ENCODE results near the gene RBBP8. TPM values are rescaled to one million over a fixed set of nuclear protein-coding genes. Genes with fewer than 3 reads are reported as not detected.

Gene RBBP8
- total and polyA plus RNA-seq, 4 donors: 24.9 to 64.3 (median 32.3) TPM

GRCh38 chr18:22971038-22971437 lies 37.9 kb downstream of the RBBP8 start:
- no peak overlapping the region for H3K9ac ChIP-seq (ENCODE audit: insufficient read depth in 1 of 2, low read length in 2 of 2)
- no peak overlapping the region for H3K27ac ChIP-seq (ENCODE audit: low read depth in 1 of 2, low read length in 1 of 2)
- ATAC-seq (ENCODE audit: insufficient read depth, low FRiP score) (no peak), DNase-seq (no peak)
- H3K9me3 ChIP-seq (ENCODE audit: control insufficient read depth in 4 of 4, insufficient read depth in 3 of 4, low read length in 3 of 4): no peaks in the 10 kb centered on the region
- no peak overlapping the region for H3K4me3 ChIP-seq
- H3K4me1 ChIP-seq (ENCODE audit: control insufficient read depth in 5 of 5, insufficient read depth in 5 of 5, low read length in 5 of 5): no peaks in the 10 kb centered on the region
- H3K27me3 ChIP-seq (ENCODE audit: control insufficient read depth in 3 of 3, insufficient read depth in 3 of 3, low read length in 2 of 3): no peaks in the 10 kb centered on the region
- 93 to 98% methylated on average over 3 of the region's 3 CpGs for WGBS, 2 donors
- no peak for TF ChIP-seq CTCF (IDR thresholded peaks at IDR 0.05; ENCODE audit: control extremely low read depth, extremely low read depth)
- peaks cover 0 to 2% (median 0%) of the 10 kb centered on the region in 4 donors for H3K36me3 ChIP-seq (ENCODE audit: control insufficient read depth in 4 of 4, insufficient read depth in 4 of 4, low read length in 4 of 4)

GRCh38 chr18:22974001-22974400 lies 40.9 kb downstream of the RBBP8 start:
- H3K36me3 ChIP-seq (ENCODE audit: control insufficient read depth in 4 of 4, insufficient read depth in 4 of 4, low read length in 4 of 4): peaks cover 0 to 2% (median 0%) of the 10 kb centered on the region in 4 donors
- H3K9ac ChIP-seq (ENCODE audit: insufficient read depth in 1 of 2, low read length in 2 of 2): no peak overlapping the region
- H3K4me3 ChIP-seq: no peak overlapping the region
- DNase-seq (no peak), ATAC-seq (ENCODE audit: insufficient read depth, low FRiP score) (no peak)
- no peak overlapping the region for H3K27ac ChIP-seq (ENCODE audit: low read depth in 1 of 2, low read length in 1 of 2)
- H3K27me3 ChIP-seq (ENCODE audit: control insufficient read depth in 3 of 3, insufficient read depth in 3 of 3, low read length in 2 of 3): no peaks in the 10 kb centered on the region
- H3K4me1 ChIP-seq (ENCODE audit: control insufficient read depth in 5 of 5, insufficient read depth in 5 of 5, low read length in 5 of 5): no peaks in the 10 kb centered on the region
- H3K9me3 ChIP-seq (ENCODE audit: control insufficient read depth in 4 of 4, insufficient read depth in 3 of 4, low read length in 3 of 4): no peaks in the 10 kb centered on the region
- no peak for TF ChIP-seq CTCF (IDR thresholded peaks at IDR 0.05; ENCODE audit: control extremely low read depth, extremely low read depth)

GRCh38 chr18:22974707-22975106 lies 41.6 kb downstream of the RBBP8 start:
- H3K9ac ChIP-seq (ENCODE audit: insufficient read depth in 1 of 2, low read length in 2 of 2): no peak overlapping the region
- no peaks in the 10 kb centered on the region for H3K9me3 ChIP-seq (ENCODE audit: control insufficient read depth in 4 of 4, insufficient read depth in 3 of 4, low read length in 3 of 4)
- no peaks in the 10 kb centered on the region for H3K4me1 ChIP-seq (ENCODE audit: control insufficient read depth in 5 of 5, insufficient read depth in 5 of 5, low read length in 5 of 5)
- no peak for DNase-seq
- H3K4me3 ChIP-seq: no peak overlapping the region
- no peaks in the 10 kb centered on the region for H3K27me3 ChIP-seq (ENCODE audit: control insufficient read depth in 3 of 3, insufficient read depth in 3 of 3, low read length in 2 of 3)
- H3K36me3 ChIP-seq (ENCODE audit: control insufficient read depth in 4 of 4, insufficient read depth in 4 of 4, low read length in 4 of 4): peaks cover 0 to 2% (median 0%) of the 10 kb centered on the region in 4 donors
- WGBS, 2 donors: 85 to 92% methylated on average over 5 of the region's 5 CpGs
- no peak for ATAC-seq (ENCODE audit: insufficient read depth, low FRiP score)
- no peak overlapping the region for H3K27ac ChIP-seq (ENCODE audit: low read depth in 1 of 2, low read length in 1 of 2)
- no peak for TF ChIP-seq CTCF (IDR thresholded peaks at IDR 0.05; ENCODE audit: control extremely low read depth, extremely low read depth)

- TF ChIP-seq CTCF (IDR thresholded peaks at IDR 0.05; ENCODE audit: control extremely low read depth, extremely low read depth): no peak
- H3K36me3 ChIP-seq (ENCODE audit: control insufficient read depth in 4 of 4, insufficient read depth in 4 of 4, low read length in 4 of 4): no peaks in the 10 kb centered on the region
- WGBS, 2 donors: 51 to 73% methylated on average over 1 of the region's 1 CpG
- H3K27ac ChIP-seq (ENCODE audit: low read depth in 1 of 2, low read length in 1 of 2): no peak overlapping the region
- H3K4me3 ChIP-seq: no peak overlapping the region
- no peaks in the 10 kb centered on the region for H3K4me1 ChIP-seq (ENCODE audit: control insufficient read depth in 5 of 5, insufficient read depth in 5 of 5, low read length in 5 of 5)
- ATAC-seq (ENCODE audit: insufficient read depth, low FRiP score): no peak
- DNase-seq: no peak
- no peaks in the 10 kb centered on the region for H3K27me3 ChIP-seq (ENCODE audit: control insufficient read depth in 3 of 3, insufficient read depth in 3 of 3, low read length in 2 of 3)
- no peak overlapping the region for H3K9ac ChIP-seq (ENCODE audit: insufficient read depth in 1 of 2, low read length in 2 of 2)
- H3K9me3 ChIP-seq (ENCODE audit: control insufficient read depth in 4 of 4, insufficient read depth in 3 of 4, low read length in 3 of 4): no peaks in the 10 kb centered on the region
Measured at GRCh38 chr18:22975508-22975907, 42.4 kb downstream of the RBBP8 start.

All from lung (tissue), 12 donors.